HG02763 (cell line): ENCODE results near the gene M1AP.
"Not testable (repeated sequence)": the region's sequence is repeated elsewhere in the genome, so short reads cannot be mapped to it uniquely, and the experiment has no call there.

ENCODE experiments used
- ATAC-seq: cut with Tn5 transposase; IDR thresholded peaks from one replicate; pipeline ENCODE4 v1.9.1; 2021; ENCODE audit warnings: mild to moderate bottlenecking, moderate library complexity; ENCODE audit not compliant: unreplicated experiment

Gene M1AP

GRCh38 chr2:74653985-74654882 is 6.1 kb upstream of the M1AP start, which contains the start of gene SEMA4F:
SEMA4F (plus strand) TSS chr2:74654247; CDS start chr2:74654377, 130 bp downstream.
- peak; percentile 100 for ATAC-seq

- peak; percentile 4 for ATAC-seq
Measured at GRCh38 chr2:74653589-74653984, 5.5 kb upstream of the M1AP start.

- no peak for ATAC-seq
Measured at GRCh38 chr2:74646834-74647482, 1.2 kb downstream of the M1AP start.

GRCh38 chr2:74646201-74646600 is 1.9 kb downstream of the M1AP start:
- no peak for ATAC-seq

GRCh38 chr2:74645344-74645743 is 2.8 kb downstream of the M1AP start:
- no peak for ATAC-seq

- no peak for ATAC-seq
Measured at GRCh38 chr2:74639550-74639949, 8.6 kb downstream of the M1AP start.

- ATAC-seq, result no peak
Measured at GRCh38 chr2:74632939-74633312, 15.2 kb downstream of the M1AP start.

GRCh38 chr2:74632209-74632938 is 15.8 kb downstream of the M1AP start:
- no peak for ATAC-seq

- ATAC-seq, result not testable (repeated sequence)
Measured at GRCh38 chr2:74630454-74630853, 17.7 kb downstream of the M1AP start.

GRCh38 chr2:74628538-74629105 is 19.5 kb downstream of the M1AP start:
- ATAC-seq, result no peak

GRCh38 chr2:74625658-74626425 is 22.3 kb downstream of the M1AP start:
- no peak for ATAC-seq

- no peak for ATAC-seq
Measured at GRCh38 chr2:74620671-74621070, 27.5 kb downstream of the M1AP start.

GRCh38 chr2:74619651-74620297 is 28.4 kb downstream of the M1AP start:
- no peak for ATAC-seq

- ATAC-seq, result no peak
Measured at GRCh38 chr2:74618410-74619083, 29.6 kb downstream of the M1AP start.

- no peak for ATAC-seq
Measured at GRCh38 chr2:74617122-74617521, 31.0 kb downstream of the M1AP start.

- no peak for ATAC-seq
Measured at GRCh38 chr2:74606927-74607326, 41.2 kb downstream of the M1AP start.

GRCh38 chr2:74603282-74604000 is 44.7 kb downstream of the M1AP start:
- ATAC-seq, result no peak

GRCh38 chr2:74602586-74603281 is 45.4 kb downstream of the M1AP start:
- no peak for ATAC-seq
